ENCODE results near the gene MPRIP. TPM values are rescaled to one million over a fixed set of nuclear protein-coding genes. Genes with fewer than 3 reads are reported as not detected.

MPRIP gene
- total and polyA plus RNA-seq, 2 of the 13 experiments (the other 11 are each of a cell fraction or from before 2014, with no cell fraction given): 50.2 to 52.4 TPM

GRCh38 chr17:17120701-17121100, 78.4 kb downstream of the MPRIP start:
- TF ChIP-seq MAFK (conservative IDR thresholded peaks at IDR 0.05 in 1 of 2, IDR thresholded peaks at IDR 0.05 in 1 of 2; ENCODE audit: low read length in 2 of 2) (no peak), ZSCAN5A (CRISPR knock-in tag; IDR thresholded peaks at IDR 0.05; ENCODE audit: borderline replicate concordance) (no peak), TSC22D2 (CRISPR knock-in tag; IDR thresholded peaks at IDR 0.05; ENCODE audit: borderline replicate concordance) (no peak), HMGXB4 (CRISPR knock-in tag; IDR thresholded peaks at IDR 0.05; ENCODE audit: borderline replicate concordance in 1 of 2, low read depth in 1 of 2) (no peak), FOXO4 (CRISPR knock-in tag; conservative IDR thresholded peaks at IDR 0.05) (no peak), ISX (CRISPR knock-in tag; conservative IDR thresholded peaks at IDR 0.05) (no peak), ATF4 (CRISPR knock-in tag; IDR thresholded peaks at IDR 0.05) (no peak), ZNF703 (CRISPR knock-in tag; IDR thresholded peaks at IDR 0.05; ENCODE audit: borderline replicate concordance) (no peak)
- Histone ChIP-seq H2AFZ (ENCODE audit: low read length) (no peak overlapping the region), H4K20me1 (ENCODE audit: insufficient read depth, low read length) (no peaks in the 10 kb centered on the region; the same call in 1 of the 2 replicates), H3K4me2 (ENCODE audit: low read depth, low read length) (no peak overlapping the region), H3K9me3 (ENCODE audit: low read length) (no peaks in the 10 kb centered on the region), H3K27me3 (ENCODE audit: control insufficient read depth in 1 of 2, insufficient read depth in 2 of 2, low read length in 2 of 2) (no peaks in the 10 kb centered on the region; a peak in 1 of 5 replicates), H3K27ac (ENCODE audit: extremely low read length, insufficient read depth, low read length) (no peak overlapping the region), H3K4me3 (replicated peaks in 1 of 3; ENCODE audit: insufficient read depth in 1 of 3, low read depth in 2 of 3, low read length in 3 of 3) (no peak overlapping the region), H3K4me1 (ENCODE audit: insufficient read depth, low read length) (peaks cover 36% of the 10 kb centered on the region), H3K79me2 (ENCODE audit: insufficient read depth, low read length) (peaks cover 2% of the 10 kb centered on the region), H3K9ac (ENCODE audit: insufficient read depth, low read depth, low read length) (no peak overlapping the region), H3K36me3 (replicated peaks in 1 of 2; ENCODE audit: control insufficient read depth in 1 of 2, insufficient read depth in 2 of 2, low read length in 2 of 2) (no peaks in the 10 kb centered on the region)
- BruUV-seq (replicated peaks): no TSS peak
- intact Hi-C loops (cut with micrococcal nuclease; ENCODE audit: unreplicated experiment) (no loop called here), in situ Hi-C loops (cut with HindIII; ENCODE audit: extremely low pct_ligation_motif_present, low pct_unique_long_range_greater_than_20kb) (no loop called here)
- DNase-seq (ENCODE audit: low spot score): no peak
- 100% methylated on average over 1 of the region's 3 CpGs for WGBS (ENCODE audit: low lambda C conversion rate)
- FAIRE-seq: no peak
- no peak; the same call in 2 of the 3 replicates for ATAC-seq
- CTCF ChIA-PET (ENCODE audit: low intra/inter-chr PET ratio, low total read pairs): no interaction called here
- POLR2A ChIA-PET: no interaction called here
